NCI-H774 (cell line): ENCODE measurements around the gene ZFHX3.

ENCODE experiments used
- DNase-seq: peaks from one replicate; lab custom pipeline; 2025; lab: John Stamatoyannopoulos, UW

The ZFHX3 gene

GRCh38 chr16:73040136-73040535 lies 7.8 kb downstream of the ZFHX3 start:
- no peak for DNase-seq

GRCh38 chr16:73037845-73038570 lies 9.9 kb downstream of the ZFHX3 start:
- no peak for DNase-seq

- DNase-seq = no peak
Observed at GRCh38 chr16:73037331-73037745, 10.6 kb downstream of the ZFHX3 start.

- no peak for DNase-seq
Observed at GRCh38 chr16:73036074-73036826, 11.7 kb downstream of the ZFHX3 start.

GRCh38 chr16:73034374-73034773 lies 13.6 kb downstream of the ZFHX3 start:
- no peak for DNase-seq

GRCh38 chr16:73033271-73033998 lies 14.5 kb downstream of the ZFHX3 start:
- no peak for DNase-seq

- no peak for DNase-seq
Observed at GRCh38 chr16:73032541-73033270, 15.2 kb downstream of the ZFHX3 start.

GRCh38 chr16:73031984-73032383 lies 15.9 kb downstream of the ZFHX3 start:
- no peak for DNase-seq

- DNase-seq = no peak
Observed at GRCh38 chr16:73031155-73031866, 16.6 kb downstream of the ZFHX3 start.

- no peak for DNase-seq
Observed at GRCh38 chr16:73028721-73029361, 19.1 kb downstream of the ZFHX3 start.

- DNase-seq = no peak
Observed at GRCh38 chr16:73028263-73028662, 19.7 kb downstream of the ZFHX3 start.

- DNase-seq = no peak
Observed at GRCh38 chr16:73027685-73028111, 20.2 kb downstream of the ZFHX3 start.

- DNase-seq = no peak
Observed at GRCh38 chr16:73026754-73027684, 20.9 kb downstream of the ZFHX3 start.

GRCh38 chr16:73025856-73026210 lies 22.1 kb downstream of the ZFHX3 start:
- no peak for DNase-seq

- no peak for DNase-seq
Observed at GRCh38 chr16:73025151-73025855, 22.6 kb downstream of the ZFHX3 start.

- DNase-seq = no peak
Observed at GRCh38 chr16:73024571-73025105, 23.3 kb downstream of the ZFHX3 start.

- no peak for DNase-seq
Observed at GRCh38 chr16:73023752-73024570, 24.0 kb downstream of the ZFHX3 start.

GRCh38 chr16:73023320-73023719 lies 24.6 kb downstream of the ZFHX3 start:
- DNase-seq = no peak
